HEK293 (cell line): Measurements from ENCODE around the gene CELSR1.

Source experiments
- CTCF ChIA-PET: fragments of 350-600 bp; formaldehyde crosslinking; extraction: SDS; loops from one replicate; lab custom pipeline; 2021; ENCODE audit warnings: antibody characterized with exemption; lab: Yijun Ruan, JAX
- POLR2A ChIA-PET: fragments of 300-600 bp; formaldehyde crosslinking; extraction: SDS; loops from one replicate; lab custom pipeline; 2020; ENCODE audit warnings: antibody characterized with exemption, inconsistent platforms; lab: Yijun Ruan, JAX
- H3K27ac ChIP-seq: fragments of 200-500 bp; sonication (Bioruptor generic); 2 replicates; pipeline ENCODE4 v1.5.1; 2014; ENCODE audit warnings: low read depth, low read length, control low read depth, inconsistent platforms; ENCODE audit errors: extremely low read depth
- H3K36me3 ChIP-seq, 2 experiments: fragments of 200-500 bp in 1 of 2; sonication (Bioruptor generic) in 1 of 2; 1 replicate in 1 of 2; 2 replicates in 1 of 2; pipeline ENCODE4 v1.5.1; 2014 to 2017; ENCODE audit warnings: inconsistent platforms in 2 of 2, low read length in 2 of 2; ENCODE audit not compliant: control insufficient read depth in 2 of 2, insufficient read depth in 1 of 2
- H3K4me1 ChIP-seq: fragments of 200-500 bp; sonication (Bioruptor generic); 2 replicates; pipeline ENCODE4 v1.5.1; 2014; ENCODE audit warnings: mild to moderate bottlenecking, low read length, inconsistent platforms; ENCODE audit not compliant: control insufficient read depth, insufficient read depth
- H3K4me3 ChIP-seq: 2 replicates; pipeline ENCODE4 v1.5.1; 2011; ENCODE audit warnings: low read depth, mild to moderate bottlenecking, control low read depth, low read length, moderate library complexity
- H3K9me3 ChIP-seq: fragments of 200-500 bp; sonication (Bioruptor generic); 2 replicates; pipeline ENCODE4 v1.5.1; 2014; ENCODE audit warnings: low read depth, low read length, inconsistent platforms; ENCODE audit not compliant: control insufficient read depth, insufficient read depth
- EGR2 ChIP-seq: fragments of 450-650 bp; formaldehyde crosslinking; IDR thresholded peaks from 2 replicates; pipeline ENCODE4 v1.5.1; 2016; ENCODE audit warnings: low read depth, missing biosample characterization, missing genetic modification characterization
- GLIS2 ChIP-seq: fragments of 450-650 bp; formaldehyde crosslinking; IDR thresholded peaks from 2 replicates; pipeline ENCODE4 v1.5.1; 2016; ENCODE audit warnings: missing biosample characterization, missing genetic modification characterization
- ZBTB7A ChIP-seq: fragments of 450-650 bp; formaldehyde crosslinking; IDR thresholded peaks from 2 replicates; pipeline ENCODE4 v1.5.1; 2016; ENCODE audit warnings: low read depth, missing biosample characterization, missing genetic modification characterization
- ZBTB8A ChIP-seq: fragments of 450-650 bp; formaldehyde crosslinking; IDR thresholded peaks from 2 replicates; pipeline ENCODE4 v1.5.1; 2016; ENCODE audit warnings: missing biosample characterization, missing genetic modification characterization
- ZFHX2 ChIP-seq: fragments of 450-650 bp; formaldehyde crosslinking; conservative IDR thresholded peaks from 2 replicates; pipeline ENCODE4 v1.5.1; 2016; ENCODE audit warnings: missing biosample characterization, missing genetic modification characterization
- ZFP3 ChIP-seq: fragments of 450-650 bp; formaldehyde crosslinking; IDR thresholded peaks from 2 replicates; pipeline ENCODE4 v1.5.1; 2016; ENCODE audit warnings: low read depth, missing biosample characterization, missing genetic modification characterization
- ZIC2 ChIP-seq: fragments of 450-650 bp; formaldehyde crosslinking; IDR thresholded peaks from 2 replicates; pipeline ENCODE4 v1.5.1; 2016; ENCODE audit warnings: missing biosample characterization, missing genetic modification characterization
- ZNF138 ChIP-seq: fragments of 450-650 bp; formaldehyde crosslinking; IDR thresholded peaks from 2 replicates; pipeline ENCODE4 v1.5.1; 2016; ENCODE audit warnings: missing biosample characterization, missing genetic modification characterization, borderline replicate concordance
- ZNF169 ChIP-seq: fragments of 450-650 bp; formaldehyde crosslinking; IDR thresholded peaks from 2 replicates; pipeline ENCODE4 v1.5.1; 2016; ENCODE audit warnings: missing biosample characterization, missing genetic modification characterization
- ZNF600 ChIP-seq: fragments of 450-650 bp; formaldehyde crosslinking; IDR thresholded peaks from 2 replicates; pipeline ENCODE4 v1.5.1; 2016; ENCODE audit warnings: missing biosample characterization, missing genetic modification characterization
- ZNF623 ChIP-seq: fragments of 450-650 bp; formaldehyde crosslinking; IDR thresholded peaks from 2 replicates; pipeline ENCODE4 v1.5.1; 2016; ENCODE audit warnings: missing biosample characterization, missing genetic modification characterization
- ZNF654 ChIP-seq: fragments of 450-650 bp; formaldehyde crosslinking; IDR thresholded peaks from 2 replicates; pipeline ENCODE4 v1.5.1; 2016; ENCODE audit warnings: low read depth, missing biosample characterization, missing genetic modification characterization
- ZSCAN23 ChIP-seq: fragments of 450-650 bp; formaldehyde crosslinking; IDR thresholded peaks from 2 replicates; pipeline ENCODE4 v1.5.1; 2016; ENCODE audit warnings: missing biosample characterization, missing genetic modification characterization
- ZSCAN30 ChIP-seq: fragments of 450-650 bp; IDR thresholded peaks from 2 replicates; pipeline ENCODE4 v1.5.1; 2018; ENCODE audit warnings: missing biosample characterization, mild to moderate bottlenecking, missing genetic modification characterization, moderate library complexity
- TF ChIP-seq, protein P1 (sequence below): fragments of 450-650 bp; formaldehyde crosslinking; IDR thresholded peaks from 2 replicates; pipeline ENCODE4 v1.5.1; 2016; ENCODE audit warnings: missing biosample characterization, missing genetic modification characterization
- TF ChIP-seq, protein P2 (sequence below): fragments of 450-650 bp; formaldehyde crosslinking; IDR thresholded peaks from 2 replicates; pipeline ENCODE4 v1.5.1; 2016; ENCODE audit warnings: missing biosample characterization, missing genetic modification characterization
- TF ChIP-seq, protein P3 (sequence below): fragments of 450-650 bp; formaldehyde crosslinking; IDR thresholded peaks from 2 replicates; pipeline ENCODE4 v1.5.1; 2016; ENCODE audit warnings: missing biosample characterization, missing genetic modification characterization
- TF ChIP-seq, protein P4 (sequence below): fragments of 450-650 bp; formaldehyde crosslinking; IDR thresholded peaks from 2 replicates; pipeline ENCODE4 v1.5.1; 2016; ENCODE audit warnings: missing biosample characterization, missing genetic modification characterization
- TF ChIP-seq, protein P5 (sequence below): fragments of 450-650 bp; formaldehyde crosslinking; IDR thresholded peaks from 2 replicates; pipeline ENCODE4 v1.5.1; 2016; ENCODE audit warnings: missing biosample characterization, missing genetic modification characterization
- TF ChIP-seq, protein P6 (sequence below): fragments of 450-650 bp; formaldehyde crosslinking; IDR thresholded peaks from 2 replicates; pipeline ENCODE4 v1.5.1; 2016; ENCODE audit warnings: missing biosample characterization, missing genetic modification characterization

The CELSR1 gene

DNA sequence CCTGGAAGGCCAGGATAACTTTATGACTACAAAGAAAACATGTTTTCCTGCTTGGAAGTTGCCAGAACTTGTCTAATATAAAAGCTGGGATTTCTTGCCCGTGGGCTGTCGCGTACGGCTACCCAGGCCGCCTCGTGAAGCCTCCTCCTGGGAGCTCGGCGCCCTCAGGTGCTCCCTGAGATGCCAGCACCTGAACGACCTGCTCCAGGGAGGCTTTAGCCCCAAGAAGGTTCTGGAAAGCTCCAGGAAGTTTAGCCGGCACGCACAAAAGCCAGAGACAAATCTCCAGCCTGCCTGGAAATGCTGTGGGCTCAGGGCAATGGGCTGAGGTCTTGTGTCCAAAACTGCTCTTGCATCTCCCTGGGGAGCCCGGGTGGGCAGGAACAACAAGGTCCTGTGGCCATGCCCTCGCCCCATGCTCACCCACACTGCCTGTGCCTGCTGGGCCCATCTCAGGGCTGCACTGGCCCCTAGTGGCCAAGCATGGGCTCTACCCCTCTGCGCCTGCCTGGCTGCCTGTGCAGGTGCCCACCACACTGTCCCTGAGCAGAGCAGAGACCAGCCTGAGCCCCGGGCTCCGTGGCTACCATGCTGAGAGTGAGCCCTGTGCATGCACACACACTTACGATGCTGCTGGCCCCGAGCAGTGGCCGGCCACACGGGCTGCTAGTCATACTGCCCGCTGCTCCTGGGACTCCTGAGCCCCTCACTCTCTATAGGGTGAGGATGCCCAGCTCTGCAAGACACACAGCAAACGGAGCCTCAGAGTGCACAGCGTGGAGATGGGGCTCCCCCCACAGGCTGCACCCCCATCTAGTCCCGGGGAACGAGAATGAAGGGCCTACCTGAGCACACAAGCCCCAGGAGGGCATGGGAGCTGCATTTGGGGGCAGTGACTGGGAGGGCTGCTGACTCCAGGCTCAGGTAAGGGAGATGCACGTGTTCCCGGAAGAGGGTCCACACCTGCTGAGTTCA, 4.9 kb upstream of the CELSR1 start:
- H3K4me3 ChIP-seq: no peak overlapping the region
- CTCF ChIA-PET: interaction anchor here (0.6 to 5.4 kb wide), 39 partner anchors 11 to 1747 kb away, joined by 3 to 77 read pairs (median 4); no protein-coding TSS in a partner anchor
- no peak for TF ChIP-seq ZSCAN23 (tag by site-specific recombination)
- no peak for TF ChIP-seq ZNF169 (tag by site-specific recombination)
- peak; percentile 50 for TF ChIP-seq ZNF623 (tag by site-specific recombination)
- TF ChIP-seq, protein P1, sequence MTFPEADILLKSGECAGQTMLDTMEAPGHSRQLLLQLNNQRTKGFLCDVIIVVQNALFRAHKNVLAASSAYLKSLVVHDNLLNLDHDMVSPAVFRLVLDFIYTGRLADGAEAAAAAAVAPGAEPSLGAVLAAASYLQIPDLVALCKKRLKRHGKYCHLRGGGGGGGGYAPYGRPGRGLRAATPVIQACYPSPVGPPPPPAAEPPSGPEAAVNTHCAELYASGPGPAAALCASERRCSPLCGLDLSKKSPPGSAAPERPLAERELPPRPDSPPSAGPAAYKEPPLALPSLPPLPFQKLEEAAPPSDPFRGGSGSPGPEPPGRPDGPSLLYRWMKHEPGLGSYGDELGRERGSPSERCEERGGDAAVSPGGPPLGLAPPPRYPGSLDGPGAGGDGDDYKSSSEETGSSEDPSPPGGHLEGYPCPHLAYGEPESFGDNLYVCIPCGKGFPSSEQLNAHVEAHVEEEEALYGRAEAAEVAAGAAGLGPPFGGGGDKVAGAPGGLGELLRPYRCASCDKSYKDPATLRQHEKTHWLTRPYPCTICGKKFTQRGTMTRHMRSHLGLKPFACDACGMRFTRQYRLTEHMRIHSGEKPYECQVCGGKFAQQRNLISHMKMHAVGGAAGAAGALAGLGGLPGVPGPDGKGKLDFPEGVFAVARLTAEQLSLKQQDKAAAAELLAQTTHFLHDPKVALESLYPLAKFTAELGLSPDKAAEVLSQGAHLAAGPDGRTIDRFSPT: peak; percentile 95
- TF ChIP-seq, protein P2, sequence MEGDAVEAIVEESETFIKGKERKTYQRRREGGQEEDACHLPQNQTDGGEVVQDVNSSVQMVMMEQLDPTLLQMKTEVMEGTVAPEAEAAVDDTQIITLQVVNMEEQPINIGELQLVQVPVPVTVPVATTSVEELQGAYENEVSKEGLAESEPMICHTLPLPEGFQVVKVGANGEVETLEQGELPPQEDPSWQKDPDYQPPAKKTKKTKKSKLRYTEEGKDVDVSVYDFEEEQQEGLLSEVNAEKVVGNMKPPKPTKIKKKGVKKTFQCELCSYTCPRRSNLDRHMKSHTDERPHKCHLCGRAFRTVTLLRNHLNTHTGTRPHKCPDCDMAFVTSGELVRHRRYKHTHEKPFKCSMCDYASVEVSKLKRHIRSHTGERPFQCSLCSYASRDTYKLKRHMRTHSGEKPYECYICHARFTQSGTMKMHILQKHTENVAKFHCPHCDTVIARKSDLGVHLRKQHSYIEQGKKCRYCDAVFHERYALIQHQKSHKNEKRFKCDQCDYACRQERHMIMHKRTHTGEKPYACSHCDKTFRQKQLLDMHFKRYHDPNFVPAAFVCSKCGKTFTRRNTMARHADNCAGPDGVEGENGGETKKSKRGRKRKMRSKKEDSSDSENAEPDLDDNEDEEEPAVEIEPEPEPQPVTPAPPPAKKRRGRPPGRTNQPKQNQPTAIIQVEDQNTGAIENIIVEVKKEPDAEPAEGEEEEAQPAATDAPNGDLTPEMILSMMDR: peak; percentile 95
- peak; percentile 94 for TF ChIP-seq ZNF654 (tag by site-specific recombination)
- TF ChIP-seq, protein P3, sequence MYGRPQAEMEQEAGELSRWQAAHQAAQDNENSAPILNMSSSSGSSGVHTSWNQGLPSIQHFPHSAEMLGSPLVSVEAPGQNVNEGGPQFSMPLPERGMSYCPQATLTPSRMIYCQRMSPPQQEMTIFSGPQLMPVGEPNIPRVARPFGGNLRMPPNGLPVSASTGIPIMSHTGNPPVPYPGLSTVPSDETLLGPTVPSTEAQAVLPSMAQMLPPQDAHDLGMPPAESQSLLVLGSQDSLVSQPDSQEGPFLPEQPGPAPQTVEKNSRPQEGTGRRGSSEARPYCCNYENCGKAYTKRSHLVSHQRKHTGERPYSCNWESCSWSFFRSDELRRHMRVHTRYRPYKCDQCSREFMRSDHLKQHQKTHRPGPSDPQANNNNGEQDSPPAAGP (tag by site-specific recombination): peak; percentile 47; the same call in 1 of the 2 replicates
- TF ChIP-seq ZBTB8A (tag by site-specific recombination): peak; percentile 85
- TF ChIP-seq ZSCAN30 (tag by site-specific recombination): peak; percentile 67; the same call in 1 of the 2 replicates
- TF ChIP-seq ZFP3 (tag by site-specific recombination): no peak
- TF ChIP-seq ZBTB7A (tag by site-specific recombination): 0 out of 2 replicates have a peak, but pooled peaks have one; percentile 21
- peak; percentile 76 for TF ChIP-seq ZFHX2 (tag by site-specific recombination)
- TF ChIP-seq GLIS2 (tag by site-specific recombination): 0 out of 2 replicates have a peak, but pooled peaks have one; percentile 13
- no peak for TF ChIP-seq ZNF138 (tag by site-specific recombination)
- TF ChIP-seq ZNF600 (tag by site-specific recombination): 0 out of 2 replicates have a peak, but pooled peaks have one; percentile 6
- TF ChIP-seq, protein P4, sequence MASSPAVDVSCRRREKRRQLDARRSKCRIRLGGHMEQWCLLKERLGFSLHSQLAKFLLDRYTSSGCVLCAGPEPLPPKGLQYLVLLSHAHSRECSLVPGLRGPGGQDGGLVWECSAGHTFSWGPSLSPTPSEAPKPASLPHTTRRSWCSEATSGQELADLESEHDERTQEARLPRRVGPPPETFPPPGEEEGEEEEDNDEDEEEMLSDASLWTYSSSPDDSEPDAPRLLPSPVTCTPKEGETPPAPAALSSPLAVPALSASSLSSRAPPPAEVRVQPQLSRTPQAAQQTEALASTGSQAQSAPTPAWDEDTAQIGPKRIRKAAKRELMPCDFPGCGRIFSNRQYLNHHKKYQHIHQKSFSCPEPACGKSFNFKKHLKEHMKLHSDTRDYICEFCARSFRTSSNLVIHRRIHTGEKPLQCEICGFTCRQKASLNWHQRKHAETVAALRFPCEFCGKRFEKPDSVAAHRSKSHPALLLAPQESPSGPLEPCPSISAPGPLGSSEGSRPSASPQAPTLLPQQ (tag by site-specific recombination): peak; percentile 76
- peak; percentile 79 for TF ChIP-seq ZIC2 (tag by site-specific recombination)
- TF ChIP-seq, protein P5, sequence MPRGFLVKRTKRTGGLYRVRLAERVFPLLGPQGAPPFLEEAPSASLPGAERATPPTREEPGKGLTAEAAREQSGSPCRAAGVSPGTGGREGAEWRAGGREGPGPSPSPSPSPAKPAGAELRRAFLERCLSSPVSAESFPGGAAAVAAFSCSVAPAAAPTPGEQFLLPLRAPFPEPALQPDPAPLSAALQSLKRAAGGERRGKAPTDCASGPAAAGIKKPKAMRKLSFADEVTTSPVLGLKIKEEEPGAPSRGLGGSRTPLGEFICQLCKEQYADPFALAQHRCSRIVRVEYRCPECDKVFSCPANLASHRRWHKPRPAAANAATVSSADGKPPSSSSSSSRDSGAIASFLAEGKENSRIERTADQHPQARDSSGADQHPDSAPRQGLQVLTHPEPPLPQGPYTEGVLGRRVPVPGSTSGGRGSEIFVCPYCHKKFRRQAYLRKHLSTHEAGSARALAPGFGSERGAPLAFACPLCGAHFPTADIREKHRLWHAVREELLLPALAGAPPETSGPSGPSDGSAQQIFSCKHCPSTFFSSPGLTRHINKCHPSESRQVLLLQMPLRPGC (tag by site-specific recombination): no peak
- TF ChIP-seq, protein P6, sequence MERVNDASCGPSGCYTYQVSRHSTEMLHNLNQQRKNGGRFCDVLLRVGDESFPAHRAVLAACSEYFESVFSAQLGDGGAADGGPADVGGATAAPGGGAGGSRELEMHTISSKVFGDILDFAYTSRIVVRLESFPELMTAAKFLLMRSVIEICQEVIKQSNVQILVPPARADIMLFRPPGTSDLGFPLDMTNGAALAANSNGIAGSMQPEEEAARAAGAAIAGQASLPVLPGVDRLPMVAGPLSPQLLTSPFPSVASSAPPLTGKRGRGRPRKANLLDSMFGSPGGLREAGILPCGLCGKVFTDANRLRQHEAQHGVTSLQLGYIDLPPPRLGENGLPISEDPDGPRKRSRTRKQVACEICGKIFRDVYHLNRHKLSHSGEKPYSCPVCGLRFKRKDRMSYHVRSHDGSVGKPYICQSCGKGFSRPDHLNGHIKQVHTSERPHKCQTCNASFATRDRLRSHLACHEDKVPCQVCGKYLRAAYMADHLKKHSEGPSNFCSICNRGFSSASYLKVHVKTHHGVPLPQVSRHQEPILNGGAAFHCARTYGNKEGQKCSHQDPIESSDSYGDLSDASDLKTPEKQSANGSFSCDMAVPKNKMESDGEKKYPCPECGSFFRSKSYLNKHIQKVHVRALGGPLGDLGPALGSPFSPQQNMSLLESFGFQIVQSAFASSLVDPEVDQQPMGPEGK: peak; percentile 38; the same call in 1 of the 2 replicates
- peak; percentile 73 for TF ChIP-seq EGR2
- TF ChIP-seq, all 188 proteins: peak for 15
- Histone ChIP-seq H3K36me3 (no peaks in the 10 kb centered on the region), H3K27ac (no peak overlapping the region), H3K4me1 (peaks cover 5% of the 10 kb centered on the region), H3K9me3 (no peaks in the 10 kb centered on the region)
- POLR2A ChIA-PET: no interaction called here
